Measurements from ENCODE around the gene MAMLD1.
"Not testable (repeated sequence)": the region's sequence is repeated elsewhere in the genome, so short reads cannot be mapped to it uniquely, and the experiment has no call there.

The MAMLD1 gene

GRCh38 chrX:150334100-150334499, 29.0 kb upstream of the MAMLD1 start:
- DNase-seq (ENCODE audit: low read depth, low spot score): no peak
- in situ Hi-C loops (cut with HindIII; ENCODE audit: low sequenced_read_pairs): no loop called here
- TF ChIP-seq, protein P1, sequence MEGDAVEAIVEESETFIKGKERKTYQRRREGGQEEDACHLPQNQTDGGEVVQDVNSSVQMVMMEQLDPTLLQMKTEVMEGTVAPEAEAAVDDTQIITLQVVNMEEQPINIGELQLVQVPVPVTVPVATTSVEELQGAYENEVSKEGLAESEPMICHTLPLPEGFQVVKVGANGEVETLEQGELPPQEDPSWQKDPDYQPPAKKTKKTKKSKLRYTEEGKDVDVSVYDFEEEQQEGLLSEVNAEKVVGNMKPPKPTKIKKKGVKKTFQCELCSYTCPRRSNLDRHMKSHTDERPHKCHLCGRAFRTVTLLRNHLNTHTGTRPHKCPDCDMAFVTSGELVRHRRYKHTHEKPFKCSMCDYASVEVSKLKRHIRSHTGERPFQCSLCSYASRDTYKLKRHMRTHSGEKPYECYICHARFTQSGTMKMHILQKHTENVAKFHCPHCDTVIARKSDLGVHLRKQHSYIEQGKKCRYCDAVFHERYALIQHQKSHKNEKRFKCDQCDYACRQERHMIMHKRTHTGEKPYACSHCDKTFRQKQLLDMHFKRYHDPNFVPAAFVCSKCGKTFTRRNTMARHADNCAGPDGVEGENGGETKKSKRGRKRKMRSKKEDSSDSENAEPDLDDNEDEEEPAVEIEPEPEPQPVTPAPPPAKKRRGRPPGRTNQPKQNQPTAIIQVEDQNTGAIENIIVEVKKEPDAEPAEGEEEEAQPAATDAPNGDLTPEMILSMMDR (IDR thresholded peaks at IDR 0.05; ENCODE audit: low read depth, low read length): no peak
- H3K4me3 ChIP-seq (ENCODE audit: low read depth, low read length): no peak overlapping the region

DNA sequence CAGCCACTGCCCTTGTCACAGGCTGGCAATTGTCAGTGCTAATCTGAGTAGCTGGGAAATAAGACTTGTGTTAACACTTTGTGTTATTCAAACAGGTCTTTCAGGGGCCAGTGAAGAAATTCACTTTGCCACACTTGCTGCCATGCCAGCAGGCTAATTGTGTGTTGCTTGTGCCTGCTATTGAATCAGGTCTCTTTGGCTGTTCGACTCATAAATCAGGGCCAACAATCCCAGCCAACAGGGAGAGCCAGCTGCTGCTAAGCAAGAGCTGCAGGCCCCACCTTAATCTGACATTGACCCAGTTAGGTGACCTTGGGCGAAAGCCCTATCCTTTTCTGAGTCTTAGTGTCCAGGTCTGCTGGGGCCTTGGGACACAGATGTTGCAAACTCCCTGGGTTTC, 28.1 kb upstream of the MAMLD1 start:
- no peak overlapping the region for H3K4me3 ChIP-seq (ENCODE audit: low read depth, low read length)
- TF ChIP-seq, protein P1 (IDR thresholded peaks at IDR 0.05; ENCODE audit: low read depth, low read length): no peak
- in situ Hi-C loops (cut with HindIII; ENCODE audit: low sequenced_read_pairs): no loop called here
- no peak for DNase-seq (ENCODE audit: low read depth, low spot score)

DNA sequence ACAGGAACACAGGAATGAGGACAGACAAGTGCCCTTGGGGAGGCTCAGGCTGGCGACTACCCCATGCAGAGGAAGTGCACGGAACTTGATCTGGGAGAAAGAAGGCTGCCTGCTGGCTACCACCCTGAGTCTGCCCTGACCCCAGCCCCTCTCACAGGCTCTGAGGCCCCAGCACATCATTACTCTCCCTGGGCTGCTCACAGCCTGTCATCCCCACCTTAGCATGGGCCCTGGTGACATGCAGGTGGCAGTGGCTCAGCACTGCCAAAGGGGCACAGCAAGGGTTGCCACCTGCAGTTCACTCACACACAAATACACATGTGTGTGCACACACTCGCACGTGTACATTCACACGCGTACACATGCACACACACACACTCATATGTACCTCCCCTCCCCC, 26.1 kb upstream of the MAMLD1 start:
- no peak overlapping the region for H3K4me3 ChIP-seq (ENCODE audit: low read depth, low read length)
- DNase-seq (ENCODE audit: low read depth, low spot score): no peak
- TF ChIP-seq, protein P1 (IDR thresholded peaks at IDR 0.05; ENCODE audit: low read depth, low read length): no peak
- in situ Hi-C loops (cut with HindIII; ENCODE audit: low sequenced_read_pairs): no loop called here

- TF ChIP-seq, protein P1 (IDR thresholded peaks at IDR 0.05; ENCODE audit: low read depth, low read length): no peak
- no peak for DNase-seq (ENCODE audit: low read depth, low spot score)
- in situ Hi-C loops (cut with HindIII; ENCODE audit: low sequenced_read_pairs): no loop called here
- H3K4me3 ChIP-seq (ENCODE audit: low read depth, low read length): no peak overlapping the region
Observed at GRCh38 chrX:150337536-150337935, 25.6 kb upstream of the MAMLD1 start.

DNA sequence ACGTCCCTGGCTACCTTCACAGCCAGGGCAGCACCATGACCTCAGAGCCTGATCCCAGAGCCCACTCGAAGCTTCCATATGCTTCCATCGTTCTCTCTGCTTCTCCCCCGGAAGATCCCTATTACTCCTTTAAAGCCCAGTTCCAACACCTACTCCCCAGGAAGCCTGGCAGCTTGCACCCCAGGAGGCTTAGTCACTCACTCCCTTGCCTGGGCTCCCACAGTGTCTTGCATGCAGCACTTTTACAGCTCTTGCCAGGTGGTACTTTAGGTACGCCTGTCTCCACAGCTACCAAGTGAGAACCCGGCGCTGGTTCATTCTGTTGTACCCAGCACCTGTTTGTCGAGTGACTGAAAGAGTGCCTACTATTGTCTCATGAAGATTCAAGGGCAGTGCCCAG, 24.5 kb upstream of the MAMLD1 start:
- in situ Hi-C loops (cut with HindIII; ENCODE audit: low sequenced_read_pairs): no loop called here
- TF ChIP-seq, protein P1 (IDR thresholded peaks at IDR 0.05; ENCODE audit: low read depth, low read length): no peak
- H3K4me3 ChIP-seq (ENCODE audit: low read depth, low read length): no peak overlapping the region
- no peak for DNase-seq (ENCODE audit: low read depth, low spot score)

- in situ Hi-C loops (cut with HindIII; ENCODE audit: low sequenced_read_pairs): no loop called here
- no peak for DNase-seq (ENCODE audit: low read depth, low spot score)
- no peak overlapping the region for H3K4me3 ChIP-seq (ENCODE audit: low read depth, low read length)
- TF ChIP-seq, protein P1 (IDR thresholded peaks at IDR 0.05; ENCODE audit: low read depth, low read length): no peak
Observed at GRCh38 chrX:150339736-150340135, 23.4 kb upstream of the MAMLD1 start.

- in situ Hi-C loops (cut with HindIII; ENCODE audit: low sequenced_read_pairs); H3K4me3 ChIP-seq (ENCODE audit: low read depth, low read length); DNase-seq (ENCODE audit: low read depth, low spot score): not testable (repeated sequence)
Observed at GRCh38 chrX:150340326-150340725, 22.8 kb upstream of the MAMLD1 start.
